Stimulated activated CD8-positive, alpha-beta memory T cell treated with anti-CD3 and anti-CD28 coated beads, Interleukin-7, amount 100 ng/mL, for 24 hours (primary cell): Measurements from ENCODE around the gene ZSCAN12.
A peak's percentile ranks its signal among the peaks of the same experiment; 100 is the strongest.
"Not testable (repeated sequence)": the region's sequence is repeated elsewhere in the genome, so short reads cannot be mapped to it uniquely, and the experiment has no call there.

Experiments
- DNase-seq: peaks from one replicate; pipeline ENCODE4 v3.0.0-alpha.2; 2020; ENCODE audit warnings: low read depth

ZSCAN12 gene

DNA sequence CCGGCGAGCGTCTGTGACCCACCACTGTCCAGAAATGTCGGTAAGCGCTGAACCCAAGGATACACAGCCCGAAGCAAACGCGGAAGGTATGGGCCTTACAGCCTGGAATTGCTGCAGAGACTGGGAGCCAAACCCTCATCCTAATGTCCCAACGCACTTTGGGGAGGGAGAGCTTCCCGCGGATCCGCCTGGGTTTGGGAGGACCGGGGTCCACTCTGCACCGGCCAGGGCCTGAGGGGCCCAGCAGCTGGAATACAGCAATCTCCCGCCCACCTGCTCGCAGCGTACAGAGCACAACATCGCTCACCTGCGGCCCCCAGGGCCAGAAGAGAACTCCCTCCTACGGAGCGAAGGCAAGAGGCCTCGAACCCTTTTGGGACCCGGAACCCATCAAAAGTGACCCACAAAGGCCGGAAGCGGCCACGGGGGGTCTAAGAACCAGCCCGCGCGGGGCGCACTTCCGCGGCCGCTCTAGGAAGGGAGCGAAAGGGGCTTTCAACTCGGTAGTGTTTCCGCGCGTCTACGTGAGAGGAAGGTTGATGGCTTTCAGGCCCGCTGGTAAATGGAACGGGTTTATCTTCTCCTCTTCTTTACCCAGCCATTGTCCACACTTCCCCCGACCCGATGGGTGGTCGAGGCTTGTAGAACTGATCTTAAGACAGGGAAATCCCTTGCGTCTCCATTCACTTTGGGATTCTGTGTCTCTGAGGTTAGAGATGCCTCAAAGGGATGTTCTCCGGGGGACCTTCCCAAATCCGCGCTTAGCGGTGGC is at the start of gene ZSCAN12:
Gene ZSCAN12 (minus strand): TSS at position 398 of the 772 bp plus-strand sequence. CDS start 1,342 bp downstream, outside the sequence.
- peak; percentile 64 for DNase-seq

DNA sequence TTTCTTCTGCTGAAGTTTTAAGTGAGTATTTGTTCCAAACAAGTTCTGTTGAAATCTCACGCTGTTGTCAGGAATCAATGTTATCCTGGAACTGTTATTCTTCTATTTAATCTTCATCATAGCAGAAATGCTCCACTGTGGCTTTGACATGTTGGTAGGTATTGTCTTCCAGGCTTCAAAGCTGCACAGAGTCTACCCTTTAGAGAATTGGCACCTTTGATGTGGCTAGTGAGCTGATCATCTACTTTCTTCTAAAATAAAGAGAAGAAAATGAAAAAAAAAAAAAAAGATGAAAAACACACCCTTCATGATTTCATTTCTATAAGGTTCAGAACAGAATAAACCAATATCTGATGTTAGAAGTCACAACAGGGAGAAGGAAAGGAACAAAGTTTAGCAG is 49.5 kb upstream of the ZSCAN12 start:
- no peak for DNase-seq

- DNase-seq: not testable (repeated sequence)
Observed at GRCh38 chr6:28447512-28447906, 48.0 kb upstream of the ZSCAN12 start.

DNA sequence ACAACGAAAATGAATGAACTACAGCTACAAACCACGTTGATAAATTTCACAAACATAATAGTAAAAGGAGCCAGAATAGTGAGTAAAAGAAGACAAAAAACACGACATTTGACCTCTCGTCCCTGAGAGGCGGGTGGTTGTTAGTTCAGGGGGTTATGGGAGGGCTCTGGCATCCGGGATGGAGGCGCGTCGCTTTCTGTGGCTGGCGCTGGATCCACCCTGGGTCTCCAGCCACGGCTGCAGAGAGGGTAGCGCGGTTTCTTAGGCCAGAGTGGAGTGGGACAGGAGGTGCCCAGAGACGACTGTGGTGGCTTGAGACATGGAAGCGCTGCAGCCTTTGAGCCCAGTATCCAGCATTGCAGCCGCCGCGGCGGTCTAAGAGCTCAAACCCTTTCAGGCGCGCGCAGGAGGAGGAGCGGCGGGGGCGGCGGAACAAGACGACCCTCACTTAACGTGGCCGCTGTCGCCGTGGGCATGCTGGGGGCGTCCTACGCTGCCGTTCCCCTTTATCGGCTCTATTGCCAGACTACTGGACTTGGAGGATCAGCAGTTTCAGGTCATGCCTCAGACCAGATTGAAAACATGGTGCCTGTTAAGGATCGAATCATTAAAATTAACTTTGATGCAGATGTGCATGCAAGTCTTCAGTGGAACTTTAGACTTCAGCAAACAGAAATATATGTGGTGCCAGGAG is 47.4 kb upstream of the ZSCAN12 start:
- no peak for DNase-seq

DNA sequence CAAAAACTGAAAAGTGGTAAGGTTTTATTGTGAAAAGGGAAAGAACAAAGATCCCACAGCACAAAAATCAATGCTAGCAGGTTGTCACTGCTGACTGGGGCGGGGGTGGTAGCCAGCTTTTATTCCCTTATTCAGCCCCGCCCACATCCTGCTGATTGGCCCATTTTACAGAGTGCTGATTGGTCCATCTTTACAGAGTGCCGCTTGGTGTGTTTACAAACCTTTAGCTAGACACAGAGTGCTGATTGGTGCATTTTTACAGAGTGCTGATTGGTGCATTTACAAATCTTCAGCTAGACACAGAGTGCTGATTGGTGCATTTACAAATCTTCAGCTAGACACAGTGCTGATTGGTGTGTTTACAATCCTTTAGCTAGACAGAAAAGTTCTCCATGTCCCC is 45.2 kb upstream of the ZSCAN12 start:
- not testable (repeated sequence) for DNase-seq

DNA sequence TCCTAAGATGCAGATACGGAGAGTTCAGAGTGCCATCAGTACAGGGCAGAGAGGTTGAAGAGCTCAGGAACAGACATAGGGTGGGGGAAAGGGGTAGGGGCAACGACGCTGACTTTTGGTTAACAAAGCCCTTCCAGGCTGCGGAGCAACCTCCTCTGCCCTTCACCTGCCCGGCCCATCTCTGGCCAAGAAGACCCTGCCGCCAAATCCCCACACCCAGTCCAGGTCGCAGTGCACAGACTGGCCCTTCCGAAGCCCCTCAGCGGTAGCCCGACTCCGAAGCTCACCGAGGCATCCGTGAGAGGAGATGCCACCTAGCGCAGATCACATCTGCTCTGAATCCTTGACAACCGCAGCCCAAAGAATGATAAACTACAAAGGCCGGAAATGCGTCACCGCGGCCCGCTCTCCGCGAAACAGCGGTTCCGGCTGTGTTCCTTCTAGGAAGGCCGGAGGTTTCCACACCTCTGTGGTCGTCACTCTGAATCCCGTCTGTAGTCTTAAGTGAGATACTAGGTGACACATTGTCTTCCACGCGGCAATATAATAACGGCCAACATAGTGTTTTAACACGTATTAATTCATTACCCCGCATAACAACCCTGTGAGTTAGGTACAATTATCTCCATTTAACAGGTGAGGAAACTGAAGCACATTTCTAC is 43.7 kb upstream of the ZSCAN12 start, which contains the start of gene ZSCAN23:
Gene ZSCAN23 (minus strand): TSS at position 380 of the 662 bp plus-strand sequence. CDS start 7,225 bp downstream, outside the sequence.
- peak; percentile 55 for DNase-seq

DNA sequence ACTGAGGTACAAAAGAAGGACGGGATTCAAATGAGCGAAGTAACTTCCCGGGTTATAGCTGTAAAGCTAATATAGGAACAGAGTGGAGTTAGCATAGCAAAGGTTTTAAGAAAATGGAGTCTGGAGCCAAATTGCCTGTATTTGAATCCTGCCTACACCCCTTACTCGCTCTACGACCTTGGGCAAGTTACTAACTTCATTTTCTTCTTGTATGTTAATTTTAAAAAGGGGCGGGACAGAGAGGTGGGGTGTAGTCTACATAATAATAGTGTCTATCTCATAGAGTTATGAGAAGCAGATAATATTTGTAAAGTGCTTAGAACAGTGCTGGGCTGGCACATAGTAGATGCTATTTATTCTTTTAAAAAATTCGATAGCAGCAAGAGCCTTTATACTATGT is 43.0 kb upstream of the ZSCAN12 start:
- DNase-seq: no peak

DNA sequence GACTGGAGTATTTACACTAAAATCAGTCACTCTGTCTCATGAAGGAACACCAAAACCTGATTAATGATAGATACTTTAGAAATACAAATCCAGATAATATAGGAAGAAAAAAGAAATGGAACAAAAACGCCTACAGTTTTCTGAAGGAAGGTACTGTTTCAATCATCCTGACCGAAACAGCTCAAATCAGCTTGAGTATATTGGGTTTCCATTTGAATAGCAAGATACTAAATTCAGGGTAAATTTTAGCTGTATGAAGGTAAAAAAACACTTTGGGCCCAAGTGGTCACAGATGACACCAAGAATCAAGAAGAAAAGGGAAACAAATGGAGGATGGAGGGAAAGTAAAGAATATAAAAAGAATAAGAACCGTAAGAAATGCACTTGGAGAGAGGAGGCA is 36.9 kb upstream of the ZSCAN12 start:
- DNase-seq: no peak

DNA sequence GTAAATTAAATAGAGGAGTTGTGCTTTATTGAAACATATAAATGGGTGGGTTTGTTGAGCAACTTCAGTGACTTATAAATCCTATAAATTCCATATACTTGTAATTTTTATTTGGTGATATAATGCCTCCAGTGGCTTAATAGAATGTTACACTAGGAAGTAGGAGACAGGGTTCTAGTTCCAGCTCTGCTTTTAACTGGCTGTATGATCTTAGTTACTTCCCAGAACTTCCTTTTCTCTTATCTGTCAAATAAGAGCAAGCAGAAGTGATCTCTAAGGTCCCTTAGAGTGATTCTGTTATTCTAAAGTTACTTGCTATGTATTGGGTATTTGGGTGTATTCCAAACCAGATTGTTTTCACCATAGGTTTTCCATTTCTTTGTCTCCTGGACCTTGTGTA is 33.6 kb upstream of the ZSCAN12 start:
- DNase-seq: no peak

- DNase-seq: no peak
Observed at GRCh38 chr6:28429781-28430180, 30.2 kb upstream of the ZSCAN12 start.

- DNase-seq: no peak
Observed at GRCh38 chr6:28425944-28426541, 26.5 kb upstream of the ZSCAN12 start.

DNA sequence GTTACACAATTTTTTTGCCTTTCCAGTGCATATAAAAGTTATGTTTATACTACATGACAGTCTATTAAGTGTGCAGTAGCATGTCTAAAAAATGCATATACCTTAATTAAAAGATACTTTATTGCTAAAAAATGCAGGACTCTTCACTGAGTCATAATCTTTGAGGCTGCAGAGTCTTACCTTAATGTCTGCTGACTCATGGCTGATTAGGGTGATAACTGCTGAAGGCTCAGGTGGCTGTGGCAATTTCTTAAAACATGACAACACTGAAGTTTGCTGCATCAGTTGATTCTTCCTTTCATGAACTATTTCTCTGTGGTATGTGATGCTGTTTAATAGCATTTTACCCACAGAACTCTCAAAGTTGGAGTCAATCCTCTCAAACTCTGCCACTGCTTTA is 24.6 kb upstream of the ZSCAN12 start:
- DNase-seq: no peak

DNA sequence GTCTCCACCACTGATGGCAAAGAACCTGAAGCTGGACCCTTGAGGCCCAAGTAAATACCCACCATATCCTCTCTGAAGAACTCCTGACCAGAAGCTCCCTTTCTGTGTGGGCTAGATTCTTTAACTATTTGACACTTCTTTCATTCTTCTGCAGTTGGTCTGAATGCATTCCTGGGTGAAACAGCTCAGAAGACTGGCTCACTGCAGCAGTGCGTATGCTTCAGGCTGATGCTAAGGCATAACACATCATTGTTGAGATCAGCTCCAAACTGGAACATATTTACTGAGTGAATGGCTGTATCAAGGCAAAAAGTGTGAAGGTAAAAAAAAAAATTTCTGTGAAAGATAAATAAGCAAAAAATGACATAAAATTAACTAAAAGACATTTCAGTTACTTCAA is 24.0 kb upstream of the ZSCAN12 start:
- no peak for DNase-seq

DNA sequence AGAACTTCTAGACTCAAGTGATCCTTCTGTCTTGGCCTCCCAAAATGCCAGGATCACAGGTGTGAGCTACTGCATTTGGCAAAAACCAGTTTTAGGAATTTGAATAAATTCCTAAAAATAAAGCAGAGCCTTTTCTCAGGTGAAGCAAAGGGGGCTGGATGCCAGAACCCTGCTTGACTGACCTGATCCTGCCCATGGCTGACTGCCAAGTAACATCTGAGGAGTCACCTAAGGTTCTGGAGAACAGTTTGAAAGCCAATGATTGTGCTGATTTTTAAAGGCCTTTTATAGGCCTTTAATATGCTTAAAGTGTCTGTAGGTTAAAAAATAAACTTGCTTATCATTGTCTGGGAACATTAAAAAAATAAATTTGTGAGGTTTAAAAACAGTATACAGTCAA is 14.1 kb upstream of the ZSCAN12 start:
- no peak for DNase-seq

DNA sequence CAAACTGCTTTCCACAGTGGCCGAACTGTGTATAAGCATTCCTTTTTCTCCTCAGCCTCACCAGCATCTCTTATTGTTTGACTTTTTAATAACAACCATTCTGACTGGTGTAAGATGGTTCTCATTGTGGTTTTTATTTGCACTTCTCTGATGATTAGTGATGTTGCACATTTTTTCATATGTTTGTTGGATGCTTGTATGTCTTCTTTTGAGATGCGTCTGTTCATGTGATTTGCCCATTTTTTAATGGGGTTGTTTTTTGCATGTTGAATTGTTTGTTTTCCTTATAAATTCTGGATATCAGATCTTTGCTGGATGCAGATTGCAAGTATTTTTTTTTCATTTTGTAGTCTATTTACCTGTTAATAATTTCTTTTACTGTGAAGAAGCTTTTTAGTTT is 11.2 kb upstream of the ZSCAN12 start:
- DNase-seq: no peak

DNA sequence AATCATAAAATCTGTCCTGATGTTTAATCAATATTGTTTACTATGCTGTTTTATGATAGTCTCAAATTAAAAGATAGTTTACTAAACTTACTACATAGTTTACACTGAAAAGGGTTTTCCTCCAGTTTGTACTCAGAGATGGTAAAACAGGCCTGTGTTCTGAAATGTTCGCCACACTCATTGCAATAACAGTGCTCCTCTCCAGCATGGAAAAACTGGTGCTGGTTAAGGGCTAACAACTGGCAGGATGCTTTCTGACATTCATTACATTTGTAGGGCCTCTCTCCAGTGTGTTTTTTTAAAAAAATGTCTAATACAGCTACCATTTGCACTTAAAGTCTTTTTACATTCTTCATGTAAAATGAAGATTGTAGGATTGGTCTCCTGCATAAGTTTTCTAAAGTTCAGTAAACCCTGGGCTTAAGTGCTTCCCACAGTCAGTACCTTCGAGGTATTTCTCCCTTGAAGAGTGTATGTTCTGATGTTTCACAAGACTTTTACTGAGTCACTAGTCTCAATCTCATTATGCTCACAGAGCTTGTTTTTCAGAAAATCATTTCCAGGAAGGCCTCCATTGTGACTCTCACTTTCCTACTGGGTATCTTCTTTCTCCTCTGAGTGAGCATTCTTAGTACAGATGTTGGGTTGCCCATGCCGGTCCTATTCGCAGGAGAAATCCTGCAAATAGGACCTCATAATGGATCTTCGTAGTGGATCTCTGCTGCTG is 8.7 kb upstream of the ZSCAN12 start:
- no peak for DNase-seq

DNA sequence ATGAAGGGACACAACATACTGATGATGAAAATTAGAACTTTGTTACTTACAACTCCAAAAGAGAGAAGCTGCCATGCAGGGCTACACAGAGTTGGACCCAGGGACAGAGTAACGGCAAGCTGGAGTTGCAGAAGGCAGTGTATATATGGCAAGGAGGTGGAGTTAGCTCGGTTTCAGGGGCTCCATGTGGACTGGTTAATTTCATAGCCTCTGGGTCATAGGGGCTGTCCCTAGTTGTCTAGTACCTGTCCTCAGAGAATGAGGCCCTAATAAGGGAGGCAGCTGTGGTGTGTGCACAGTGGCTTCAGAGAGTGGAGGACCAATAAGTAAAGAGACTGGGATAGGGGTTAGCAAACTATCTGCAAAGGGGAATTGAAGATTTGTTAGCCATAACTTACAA is 7.9 kb upstream of the ZSCAN12 start:
- DNase-seq: no peak

- DNase-seq: not testable (repeated sequence)
Observed at GRCh38 chr6:28403923-28404322, 4.4 kb upstream of the ZSCAN12 start.

GRCh38 chr6:28402197-28402596 is 2.6 kb upstream of the ZSCAN12 start:
- no peak for DNase-seq

- no peak for DNase-seq
Observed at GRCh38 chr6:28401172-28401571, 1.6 kb upstream of the ZSCAN12 start.

DNA sequence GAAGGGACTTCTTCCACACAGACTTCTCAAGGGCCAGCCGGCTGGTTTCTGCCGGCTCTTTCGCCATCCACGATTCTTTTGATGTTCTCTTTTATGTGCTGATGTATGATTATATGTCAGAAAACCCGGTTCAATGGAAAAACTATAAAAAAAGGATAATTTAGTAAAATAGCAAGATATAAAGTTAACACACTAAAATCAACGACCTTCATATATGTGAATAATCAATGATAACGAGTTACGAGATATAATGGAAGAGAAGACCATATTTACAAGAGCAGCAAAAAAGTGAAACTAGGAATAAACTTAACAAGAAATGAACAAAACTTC is 540 bp upstream of the ZSCAN12 start:
- no peak for DNase-seq

GRCh38 chr6:28395918-28396317 is 3.6 kb downstream of the ZSCAN12 start:
- no peak for DNase-seq
